ENCODE measurements around the gene TNFRSF25. TPM values are rescaled to one million over a fixed set of nuclear protein-coding genes. Genes with fewer than 3 reads are reported as not detected.

The TNFRSF25 gene
- total and polyA plus RNA-seq, 2 experiments from 2014 or later, result 13.6 to 25.3 TPM

DNA sequence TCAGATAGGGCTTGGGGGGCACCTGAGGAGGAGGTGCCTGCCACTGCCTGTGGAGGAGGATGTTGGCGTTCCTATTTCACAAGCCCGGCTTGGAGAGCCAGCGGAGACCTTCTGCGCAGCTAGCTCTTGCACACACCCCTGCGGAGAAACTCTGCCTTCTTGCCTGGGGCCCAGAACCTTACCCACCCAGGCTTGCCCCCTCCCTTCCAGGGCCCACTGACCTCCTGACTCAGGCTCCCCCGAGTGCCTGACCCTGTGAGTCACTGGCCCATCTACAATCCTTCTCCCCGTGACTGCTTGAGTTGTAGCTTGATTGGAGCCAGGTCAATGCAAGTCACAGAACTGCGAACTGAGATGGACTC lies 49.7 kb downstream of the TNFRSF25 start:
- H3K9me2 ChIP-seq (ENCODE audit: insufficient read depth), result no peaks in the 10 kb centered on the region
- TF ChIP-seq, protein P1, sequence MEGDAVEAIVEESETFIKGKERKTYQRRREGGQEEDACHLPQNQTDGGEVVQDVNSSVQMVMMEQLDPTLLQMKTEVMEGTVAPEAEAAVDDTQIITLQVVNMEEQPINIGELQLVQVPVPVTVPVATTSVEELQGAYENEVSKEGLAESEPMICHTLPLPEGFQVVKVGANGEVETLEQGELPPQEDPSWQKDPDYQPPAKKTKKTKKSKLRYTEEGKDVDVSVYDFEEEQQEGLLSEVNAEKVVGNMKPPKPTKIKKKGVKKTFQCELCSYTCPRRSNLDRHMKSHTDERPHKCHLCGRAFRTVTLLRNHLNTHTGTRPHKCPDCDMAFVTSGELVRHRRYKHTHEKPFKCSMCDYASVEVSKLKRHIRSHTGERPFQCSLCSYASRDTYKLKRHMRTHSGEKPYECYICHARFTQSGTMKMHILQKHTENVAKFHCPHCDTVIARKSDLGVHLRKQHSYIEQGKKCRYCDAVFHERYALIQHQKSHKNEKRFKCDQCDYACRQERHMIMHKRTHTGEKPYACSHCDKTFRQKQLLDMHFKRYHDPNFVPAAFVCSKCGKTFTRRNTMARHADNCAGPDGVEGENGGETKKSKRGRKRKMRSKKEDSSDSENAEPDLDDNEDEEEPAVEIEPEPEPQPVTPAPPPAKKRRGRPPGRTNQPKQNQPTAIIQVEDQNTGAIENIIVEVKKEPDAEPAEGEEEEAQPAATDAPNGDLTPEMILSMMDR (conservative IDR thresholded peaks at IDR 0.05; ENCODE audit: low read depth in 2 of 2), result no peak
- no peak for TF ChIP-seq EZH2phosphoT487 (IDR thresholded peaks at IDR 0.05; ENCODE audit: unreplicated experiment)
- TF ChIP-seq ZNF462 (CRISPR knock-in tag; IDR thresholded peaks at IDR 0.05), result no peak
- no peak for TF ChIP-seq ZNF114 (CRISPR knock-in tag; IDR thresholded peaks at IDR 0.05)
- no peak for TF ChIP-seq POLR2AphosphoS5 (IDR thresholded peaks at IDR 0.05; ENCODE audit: low read depth)
- TF ChIP-seq JUNB (IDR thresholded peaks at IDR 0.05; ENCODE audit: unreplicated experiment), result no peak
- no peak for DNase-seq (ENCODE audit: low spot score)
- H3K79me2 ChIP-seq (replicated peaks; ENCODE audit: insufficient read depth), result no peaks in the 10 kb centered on the region
- H3K27ac Mint-ChIP-seq, result no peak overlapping the region
- no peak for ATAC-seq
- H3K36me3 ChIP-seq (ENCODE audit: insufficient read depth), result no peaks in the 10 kb centered on the region
- H3K27me3 ChIP-seq (ENCODE audit: insufficient read depth), result peaks cover 83% of the 10 kb centered on the region
- H2AFZ ChIP-seq, result no peak overlapping the region
- H3K4me3 Mint-ChIP-seq, result no peak overlapping the region
- no peak overlapping the region for H3K4me3 ChIP-seq
- peaks cover 73% of the 10 kb centered on the region for H3K27me3 Mint-ChIP-seq (ENCODE audit: insufficient read depth, low read depth, poor library complexity)
- peaks cover 8% of the 10 kb centered on the region; the same call in 1 of the 2 replicates for H4K20me1 ChIP-seq (replicated peaks; ENCODE audit: insufficient read depth)
- H3K27ac ChIP-seq (ENCODE audit: low read depth), result no peak overlapping the region
- H3K9me3 Mint-ChIP-seq, result no peaks in the 10 kb centered on the region; the same call in 2 of the 3 replicates
- peaks cover 9% of the 10 kb centered on the region for H3K4me1 Mint-ChIP-seq
- H3K4me2 ChIP-seq, result no peak overlapping the region
- H3K36me3 Mint-ChIP-seq (ENCODE audit: low read depth), result no peaks in the 10 kb centered on the region
- H3F3A ChIP-seq (replicated peaks; ENCODE audit: low read depth), result peaks cover 10% of the 10 kb centered on the region
- peaks cover 19% of the 10 kb centered on the region for H3K4me1 ChIP-seq (ENCODE audit: insufficient read depth)

All from GM23338 (cell line).